ENCODE results near the gene PRIM2.
"Not testable (repeated sequence)": the region's sequence is repeated elsewhere in the genome, so short reads cannot be mapped to it uniquely, and the experiment has no call there.

PRIM2 gene

GRCh38 chr6:57469072-57469471, 151.6 kb downstream of the PRIM2 start:
- TF ChIP-seq SPI1 (IDR thresholded peaks at IDR 0.05; ENCODE audit: low read depth, low read length): no peak
- FAIRE-seq: no peak
- no peak for DNase-seq (ENCODE audit: insufficient read length, low spot score)

GRCh38 chr6:57470148-57470547, 152.7 kb downstream of the PRIM2 start:
- not testable (repeated sequence) for DNase-seq (ENCODE audit: insufficient read length, low spot score); FAIRE-seq

- FAIRE-seq; DNase-seq (ENCODE audit: insufficient read length, low spot score): not testable (repeated sequence)
Measured at GRCh38 chr6:57471314-57471864, 154.0 kb downstream of the PRIM2 start.

DNA sequence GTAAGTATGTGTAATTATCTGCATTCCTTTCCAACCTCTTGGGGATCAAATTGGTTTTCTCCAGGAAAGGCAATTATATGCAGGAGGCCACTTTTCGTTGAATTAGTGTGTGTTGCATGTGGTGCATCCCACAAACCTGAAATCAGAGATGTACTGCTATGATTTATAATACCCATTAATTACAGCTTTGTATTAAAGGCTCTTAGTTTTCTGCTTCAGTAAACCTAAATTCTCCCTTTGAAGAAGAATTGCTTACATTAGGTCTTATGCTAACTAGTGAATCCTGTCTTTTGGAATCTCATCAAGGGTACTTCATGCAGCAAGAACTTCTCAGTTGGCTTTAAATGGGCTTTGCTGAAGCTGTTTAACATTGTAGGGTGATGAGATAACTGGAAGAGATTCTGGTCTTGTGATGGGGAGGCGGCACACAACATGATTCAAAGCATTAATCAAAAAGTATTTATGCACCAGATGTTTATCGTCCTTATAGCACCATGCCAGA, 155.5 kb downstream of the PRIM2 start:
- not testable (repeated sequence) for DNase-seq (ENCODE audit: insufficient read length, low spot score); FAIRE-seq

- FAIRE-seq; DNase-seq (ENCODE audit: insufficient read length, low spot score): not testable (repeated sequence)
Measured at GRCh38 chr6:57474862-57475475, 157.5 kb downstream of the PRIM2 start.

DNA sequence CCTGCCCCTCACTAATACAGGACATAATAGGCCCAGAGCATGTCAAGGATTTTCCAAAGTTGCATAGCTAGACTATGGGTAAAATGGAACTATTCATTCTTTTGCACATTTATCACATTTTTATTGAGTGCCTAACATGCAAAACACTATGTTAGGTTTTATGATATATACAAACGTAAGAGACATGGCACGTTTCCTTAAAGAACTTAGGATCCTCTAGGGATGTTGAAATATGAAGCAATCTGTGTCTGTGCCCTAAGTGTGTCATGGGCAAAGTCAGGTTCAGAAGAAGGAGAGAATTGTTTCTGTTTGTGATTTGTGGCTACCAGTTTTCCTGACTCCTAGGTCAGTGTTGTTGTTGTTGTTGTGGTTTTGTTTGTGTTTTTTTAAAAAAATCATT, 158.2 kb downstream of the PRIM2 start:
- not testable (repeated sequence) for DNase-seq (ENCODE audit: insufficient read length, low spot score); FAIRE-seq

GRCh38 chr6:57480194-57480593, 162.8 kb downstream of the PRIM2 start:
- not testable (repeated sequence) for FAIRE-seq

GRCh38 chr6:57481121-57481520, 163.7 kb downstream of the PRIM2 start:
- DNase-seq (ENCODE audit: insufficient read length, low spot score); FAIRE-seq: not testable (repeated sequence)

More at GRCh38 chr6:57480194-57480593, 162.8 kb downstream of the PRIM2 start:
- not testable (repeated sequence) for DNase-seq (ENCODE audit: insufficient read length, low spot score)

GRCh38 chr6:57482471-57482870, 165.0 kb downstream of the PRIM2 start:
- not testable (repeated sequence) for FAIRE-seq; DNase-seq (ENCODE audit: insufficient read length, low spot score)

GRCh38 chr6:57486494-57487081, 169.2 kb downstream of the PRIM2 start:
- FAIRE-seq; DNase-seq (ENCODE audit: insufficient read length, low spot score): not testable (repeated sequence)

DNA sequence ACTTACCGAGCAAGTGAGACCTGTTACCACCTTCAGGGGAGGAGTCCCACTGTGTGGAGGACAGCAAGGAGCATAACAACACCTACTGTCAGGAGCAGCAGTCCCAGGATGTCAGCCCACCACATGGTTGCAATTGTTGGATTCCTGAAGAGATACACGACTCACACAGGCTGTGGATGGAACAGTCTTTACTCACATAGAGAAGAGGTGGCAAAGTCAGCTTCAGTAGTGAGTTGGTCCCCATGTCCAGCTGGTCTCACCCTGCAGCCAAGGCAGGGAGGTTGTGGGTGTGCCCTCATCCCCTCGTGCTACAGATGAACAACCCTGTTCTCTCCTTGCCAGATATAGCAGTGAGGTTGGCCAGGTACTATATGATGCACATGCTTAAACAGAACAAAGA, 171.1 kb downstream of the PRIM2 start:
- FAIRE-seq; DNase-seq (ENCODE audit: insufficient read length, low spot score): not testable (repeated sequence)

DNA sequence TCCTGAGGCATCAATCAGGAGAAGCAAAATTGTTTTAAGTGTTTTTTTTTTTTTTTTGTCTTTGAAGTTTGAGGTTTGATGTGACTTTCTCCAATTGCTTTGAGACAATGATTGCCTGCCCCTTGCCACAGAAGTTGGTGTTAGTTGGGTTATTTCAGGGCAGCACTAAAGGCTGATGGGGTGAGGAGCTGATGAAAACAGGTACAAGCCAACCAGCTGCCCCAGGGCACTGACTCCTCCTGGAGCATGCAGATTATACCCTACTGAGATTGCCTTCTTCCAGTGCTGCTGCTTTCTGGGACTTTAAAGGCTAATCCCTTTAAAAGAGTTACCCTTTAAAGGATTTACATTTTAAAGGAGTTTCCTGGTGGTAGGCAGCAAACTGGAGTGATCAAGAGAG, 172.5 kb downstream of the PRIM2 start:
- DNase-seq (ENCODE audit: insufficient read length, low spot score); FAIRE-seq: not testable (repeated sequence)

DNA sequence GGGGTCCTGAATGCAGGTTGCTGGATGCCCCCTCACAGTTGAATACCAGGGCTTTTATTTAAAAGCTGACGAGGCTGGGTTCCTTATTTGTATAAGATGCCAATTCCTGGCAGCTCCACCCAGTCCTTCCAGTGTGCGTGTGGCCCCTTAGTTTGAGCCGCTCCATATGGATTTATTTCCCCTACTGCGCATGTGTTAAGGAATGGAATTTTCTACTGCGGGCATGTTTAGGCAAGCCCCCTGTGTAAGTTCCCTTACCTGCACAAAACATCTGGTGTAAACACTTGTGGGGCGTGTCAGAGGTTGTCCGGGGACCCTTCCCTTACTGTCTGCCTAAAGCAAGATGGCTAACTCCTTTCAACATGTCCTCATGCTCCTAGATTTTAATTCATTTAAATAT, 174.4 kb downstream of the PRIM2 start:
- DNase-seq (ENCODE audit: insufficient read length, low spot score); FAIRE-seq: not testable (repeated sequence)

- FAIRE-seq; DNase-seq (ENCODE audit: insufficient read length, low spot score): not testable (repeated sequence)
Measured at GRCh38 chr6:57496251-57496650, 178.8 kb downstream of the PRIM2 start.

DNA sequence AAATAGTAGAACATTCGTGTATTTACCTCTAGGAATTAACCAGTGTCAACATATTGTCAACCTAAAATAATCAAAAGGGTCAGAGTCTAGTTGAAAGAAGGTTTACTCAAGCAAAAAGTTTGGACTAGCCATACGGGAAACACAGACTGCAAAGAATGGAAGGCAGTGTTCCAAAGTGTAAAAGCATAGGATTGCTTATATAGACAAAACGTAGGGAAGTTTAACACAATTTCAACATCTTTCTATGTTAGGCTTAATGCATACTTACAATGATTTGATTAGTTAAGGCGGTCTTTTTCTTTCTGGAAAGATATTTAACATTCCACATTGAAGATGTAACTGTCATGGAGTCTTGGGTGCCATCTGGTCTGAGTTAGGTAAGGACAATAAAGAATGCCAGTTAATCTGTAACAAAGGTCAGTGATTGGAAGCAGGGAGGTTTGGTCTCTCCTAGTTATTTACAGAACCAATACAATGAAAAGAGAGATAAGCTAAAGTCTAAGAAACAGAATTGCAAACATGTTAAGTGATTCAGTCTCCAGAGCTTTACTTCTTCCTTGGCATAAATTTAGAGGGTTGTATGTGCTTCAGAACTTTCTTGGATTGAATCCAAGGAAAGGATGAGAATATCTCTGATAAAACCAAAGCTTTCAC, 183.1 kb downstream of the PRIM2 start:
- not testable (repeated sequence) for FAIRE-seq; DNase-seq (ENCODE audit: insufficient read length, low spot score)

DNA sequence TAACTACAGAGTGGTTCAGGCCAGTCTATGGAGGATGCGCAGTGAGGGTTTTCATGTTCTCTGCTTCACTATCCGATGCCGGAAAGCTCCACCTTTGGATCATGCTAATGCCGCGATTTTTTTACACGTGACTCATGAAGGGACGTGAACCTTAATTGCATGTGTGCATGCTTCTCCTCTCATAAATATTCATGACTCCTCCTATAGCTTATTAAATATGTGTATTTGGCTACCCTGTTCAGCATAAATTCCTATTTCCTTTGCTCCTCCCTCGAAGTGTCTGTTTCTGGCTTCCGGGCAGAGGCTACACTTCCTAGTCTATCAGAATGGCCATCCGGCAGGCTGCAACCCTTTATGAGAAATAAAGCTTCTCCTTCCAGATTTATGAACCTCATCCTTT, 185.0 kb downstream of the PRIM2 start:
- not testable (repeated sequence) for DNase-seq (ENCODE audit: insufficient read length, low spot score); FAIRE-seq

GRCh38 chr6:57505251-57505650, 187.8 kb downstream of the PRIM2 start:
- FAIRE-seq; DNase-seq (ENCODE audit: insufficient read length, low spot score): not testable (repeated sequence)

DNA sequence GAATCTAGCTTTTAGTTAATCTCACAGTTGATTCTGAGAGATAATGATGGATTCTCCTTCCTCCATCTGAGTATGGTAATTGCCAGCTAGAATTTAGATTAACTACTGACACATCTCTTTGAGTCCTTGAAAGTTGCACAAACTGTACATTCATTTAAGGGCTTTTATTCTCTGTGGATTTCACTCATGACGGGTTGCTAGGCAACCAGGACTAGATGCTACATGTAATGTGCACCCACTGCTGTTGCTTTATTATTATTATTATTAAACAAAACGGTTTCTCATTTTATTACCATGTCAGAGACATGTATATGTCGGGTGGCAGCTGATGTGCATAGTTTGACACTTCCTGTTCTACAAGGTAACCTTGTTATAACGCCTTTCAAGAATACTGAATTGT, 193.0 kb downstream of the PRIM2 start:
- not testable (repeated sequence) for FAIRE-seq; DNase-seq (ENCODE audit: insufficient read length, low spot score)

DNA sequence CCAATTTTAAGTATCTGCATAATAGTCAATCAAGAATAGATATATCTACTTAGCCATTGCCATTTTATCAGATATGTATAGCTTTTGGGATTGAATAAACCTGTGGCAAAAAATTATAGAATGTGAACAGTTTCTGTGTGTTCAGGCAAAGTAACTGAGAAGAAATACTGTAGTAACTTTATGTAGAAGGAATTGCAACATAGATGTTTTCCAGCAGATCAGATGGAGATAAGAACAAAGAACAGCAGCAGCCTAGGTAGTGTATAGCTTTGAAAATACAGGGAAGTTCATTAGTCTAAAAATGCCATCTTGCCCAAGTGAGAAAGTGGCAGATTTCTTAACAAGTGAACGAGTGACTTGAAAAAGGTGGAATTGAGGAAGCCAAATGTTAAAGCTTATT, 197.7 kb downstream of the PRIM2 start:
- not testable (repeated sequence) for FAIRE-seq; DNase-seq (ENCODE audit: insufficient read length, low spot score)

GRCh38 chr6:57515845-57516244, 198.4 kb downstream of the PRIM2 start:
- DNase-seq (ENCODE audit: insufficient read length, low spot score); FAIRE-seq: not testable (repeated sequence)
